Coronary artery (tissue), 2 donors: Measurements from ENCODE around the gene IFI44L.
A peak's percentile ranks its signal among the peaks of the same experiment; 100 is the strongest.

Source experiments
- DNase-seq: peaks from one replicate; pipeline ENCODE4 v3.0.0-alpha.2; 2017; ENCODE audit warnings: low spot score
- H3K27ac ChIP-seq, 2 donors: fragments of 200-600 bp; sonication (generic); one replicate each; pipeline ENCODE4 v1.5.1; 2016 to 2019
- H3K4me3 ChIP-seq: fragments of 200-600 bp; sonication (generic); 2 replicates; pipeline ENCODE4 v1.5.1; 2016; ENCODE audit warnings: mild to moderate bottlenecking, moderate library complexity
- CTCF ChIP-seq: fragments of 200-600 bp; sonication (generic); IDR thresholded peaks from one replicate; pipeline ENCODE4 v1.5.1; 2019; ENCODE audit warnings: antibody characterized with exemption

Gene IFI44L

GRCh38 chr1:78630600-78630999, 10.4 kb downstream of the IFI44L start:
- H3K4me3 ChIP-seq = no peak overlapping the region
- H3K27ac ChIP-seq = no peak overlapping the region
- TF ChIP-seq CTCF = no peak
- no peak for DNase-seq

DNA sequence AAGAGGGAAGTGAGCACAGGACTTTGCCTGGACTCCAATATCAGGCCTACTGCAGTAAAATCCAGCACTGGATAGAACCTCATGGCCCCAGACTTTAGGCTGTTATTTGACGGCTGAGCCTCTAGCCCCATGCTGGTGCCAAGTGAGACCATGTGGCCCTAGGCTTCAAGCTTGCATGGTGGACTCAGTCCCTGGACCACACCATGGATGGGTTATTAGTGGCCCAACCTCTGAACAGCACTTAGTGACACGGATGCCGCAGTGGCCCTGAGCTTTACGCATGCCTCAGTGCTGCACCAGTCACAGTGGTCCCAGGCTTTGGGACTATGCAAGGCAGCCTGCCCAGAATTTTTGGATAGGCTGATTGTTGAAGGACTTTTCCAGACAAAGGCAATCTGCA, 13.0 kb downstream of the IFI44L start:
- TF ChIP-seq CTCF = no peak
- DNase-seq = no peak
- no peak overlapping the region for H3K27ac ChIP-seq
- H3K4me3 ChIP-seq = no peak overlapping the region

- no peak for DNase-seq
- Histone ChIP-seq H3K27ac (no peak overlapping the region), H3K4me3 (no peak overlapping the region)
- no peak for TF ChIP-seq CTCF
These were observed 20.2 kb downstream of the IFI44L start for GRCh38 chr1:78640462-78640861.

- no peak for DNase-seq
- TF ChIP-seq CTCF = no peak
- H3K27ac ChIP-seq = no peak overlapping the region
- no peak overlapping the region for H3K4me3 ChIP-seq
These were observed 21.3 kb downstream of the IFI44L start for GRCh38 chr1:78641558-78641957.

GRCh38 chr1:78645723-78646122, 25.5 kb downstream of the IFI44L start:
- Histone ChIP-seq H3K4me3 (no peak overlapping the region), H3K27ac (peak overlapping the region in 1 of 2 donors; percentile 24)
- TF ChIP-seq CTCF = no peak
- no peak for DNase-seq

- no peak for TF ChIP-seq CTCF
- H3K4me3 ChIP-seq = no peak overlapping the region
- H3K27ac ChIP-seq = no peak overlapping the region
- DNase-seq = no peak
These were observed 27.0 kb downstream of the IFI44L start for GRCh38 chr1:78647238-78647637.

- H3K27ac ChIP-seq = peak within 1 kb of the TSS in 1 of 2 donors; percentile 10
- no peak for DNase-seq
- no peak for TF ChIP-seq CTCF
These were observed 29.4 kb downstream of the IFI44L start, which contains the start of gene IFI44 for GRCh38 chr1:78649628-78650027. TSS of gene IFI44 (plus strand) at chr1:78649831. CDS start at chr1:78650196, 365 bp downstream.

More at GRCh38 chr1:78649628-78650027, 29.4 kb downstream of the IFI44L start, which contains the start of gene IFI44:
- peak within 1 kb of the TSS; percentile 63 for H3K4me3 ChIP-seq
